WTC11 (cell line): ENCODE data around the gene KIF11. TPM values are rescaled to one million over a fixed set of nuclear protein-coding genes. Genes with fewer than 3 reads are reported as not detected.

Experiments used
- ATAC-seq: fragments of 200-7000 bp; cut with Tn5 transposase; 2 replicates; pipeline ENCODE4 v1.10.0; 2021; ENCODE audit warnings: mild to moderate bottlenecking, moderate library complexity
- CTCF ChIA-PET: fragments of 300-600 bp; sonication (Branson Sonifier 250); formaldehyde crosslinking; loops from one replicate; lab custom pipeline; 2021; ENCODE audit warnings: antibody characterized with exemption; lab: Charles Lee
- POLR2A ChIA-PET: fragments of 350-600 bp; sonication (Branson Sonifier 250); formaldehyde crosslinking; loops from one replicate; lab custom pipeline; 2021; ENCODE audit warnings: antibody characterized with exemption; lab: Charles Lee
- DNase-seq: peaks from one replicate; pipeline ENCODE4 v3.0.0; 2021; ENCODE audit warnings: low spot score
- H3K27ac Mint-ChIP-seq: 2 replicates; pipeline ENCODE4 v1.8.0; 2021; ENCODE audit warnings: mixed read lengths
- H3K27me3 Mint-ChIP-seq: 2 replicates; pipeline ENCODE4 v1.8.0; 2021; ENCODE audit warnings: low read depth, mild to moderate bottlenecking, moderate library complexity, mixed read lengths
- H3K36me3 Mint-ChIP-seq: 2 replicates; pipeline ENCODE4 v1.8.0; 2021; ENCODE audit warnings: mixed read lengths
- H3K4me1 Mint-ChIP-seq: 2 replicates; pipeline ENCODE4 v1.8.0; 2022; ENCODE audit warnings: mixed read lengths
- H3K4me3 Mint-ChIP-seq: 2 replicates; pipeline ENCODE4 v1.8.0; 2021; ENCODE audit warnings: mild to moderate bottlenecking, moderate library complexity, mixed read lengths
- H3K9me3 Mint-ChIP-seq: 2 replicates; pipeline ENCODE4 v1.8.0; 2021; ENCODE audit warnings: mixed read lengths
- ATF1 ChIP-seq: sonication (generic); formaldehyde crosslinking; IDR thresholded peaks from 2 replicates; pipeline ENCODE4 v1.8.1; 2023; ENCODE audit warnings: mild to moderate bottlenecking, moderate library complexity, missing genetic modification reagents
- ERG ChIP-seq: fragments of 250-450 bp; sonication (Bioruptor Pico); IDR thresholded peaks from 2 replicates; pipeline ENCODE4 v1.8.0; 2021; ENCODE audit warnings: mild to moderate bottlenecking
- GTF2I ChIP-seq: fragments of 250-450 bp; sonication (Bioruptor Pico); conservative IDR thresholded peaks from 2 replicates; pipeline ENCODE4 v1.4.0; 2021; ENCODE audit warnings: mild to moderate bottlenecking
- IRF2 ChIP-seq: sonication (generic); formaldehyde crosslinking; IDR thresholded peaks from 2 replicates; pipeline ENCODE4 v1.8.0; 2022; ENCODE audit warnings: low read depth, missing genetic modification reagents, borderline replicate concordance
- JAZF1 ChIP-seq: fragments of 250-450 bp; sonication (Bioruptor Pico); IDR thresholded peaks from 2 replicates; pipeline ENCODE4 v1.9.0; 2021; ENCODE audit warnings: moderate library complexity, mild to moderate bottlenecking, inconsistent platforms
- KAT7 ChIP-seq: sonication (generic); formaldehyde crosslinking; IDR thresholded peaks from 2 replicates; pipeline ENCODE4 v1.8.1; 2023; ENCODE audit warnings: missing genetic modification reagents, mild to moderate bottlenecking, borderline replicate concordance
- MYBL2 ChIP-seq: sonication (generic); formaldehyde crosslinking; IDR thresholded peaks from 2 replicates; pipeline ENCODE4 v1.8.1; 2023; ENCODE audit warnings: mild to moderate bottlenecking, moderate library complexity, missing genetic modification reagents
- NFATC4 ChIP-seq: fragments of 250-450 bp; sonication (Bioruptor Pico); IDR thresholded peaks from 2 replicates; pipeline ENCODE4 v1.9.0; 2021; ENCODE audit warnings: mild to moderate bottlenecking
- NR1H2 ChIP-seq: sonication (generic); formaldehyde crosslinking; IDR thresholded peaks from 2 replicates; pipeline ENCODE4 v1.9.0; 2021; ENCODE audit warnings: mild to moderate bottlenecking, moderate library complexity, missing genetic modification reagents
- PREB ChIP-seq: sonication (generic); formaldehyde crosslinking; IDR thresholded peaks from 2 replicates; pipeline ENCODE4 v1.8.1; 2022; ENCODE audit warnings: mild to moderate bottlenecking, missing genetic modification reagents, moderate library complexity, borderline replicate concordance
- PRRX2 ChIP-seq: fragments of 250-450 bp; sonication (Bioruptor Pico); IDR thresholded peaks from 2 replicates; pipeline ENCODE4 v1.8.0; 2021; ENCODE audit warnings: mild to moderate bottlenecking
- TP53 ChIP-seq: sonication (generic); formaldehyde crosslinking; IDR thresholded peaks from 2 replicates; pipeline ENCODE4 v1.8.1; 2023; ENCODE audit warnings: mild to moderate bottlenecking, missing genetic modification reagents
- ZNF671 ChIP-seq: fragments of 250-450 bp; sonication (Bioruptor Pico); IDR thresholded peaks from 2 replicates; pipeline ENCODE4 v1.8.0; 2021; ENCODE audit warnings: mild to moderate bottlenecking
- total RNA-seq: library from RNA; stranded (reverse); gene quantifications from 3 replicates; pipeline ENCODE4 v1.2.3, GENCODE V29; 2021
- TF ChIP-seq, protein P1 (sequence below): sonication (generic); formaldehyde crosslinking; IDR thresholded peaks from 2 replicates; pipeline ENCODE4 v1.8.1; 2023; ENCODE audit warnings: mild to moderate bottlenecking, missing genetic modification reagents
- TF ChIP-seq, protein P2 (sequence below): fragments of 250-450 bp; sonication (Bioruptor Pico); IDR thresholded peaks from 2 replicates; pipeline ENCODE4 v1.9.0; 2021; ENCODE audit warnings: moderate library complexity, mild to moderate bottlenecking, inconsistent platforms, borderline replicate concordance
- TF ChIP-seq, protein P3 (sequence below): sonication (generic); formaldehyde crosslinking; IDR thresholded peaks from 2 replicates; pipeline ENCODE4 v1.8.1; 2023; ENCODE audit warnings: mild to moderate bottlenecking, missing genetic modification reagents
- TF ChIP-seq, protein P4 (sequence below): sonication (generic); formaldehyde crosslinking; IDR thresholded peaks from 2 replicates; pipeline ENCODE4 v1.8.0; 2022; ENCODE audit warnings: mild to moderate bottlenecking, missing genetic modification reagents
- TF ChIP-seq, protein P5 (sequence below): sonication (generic); formaldehyde crosslinking; IDR thresholded peaks from 2 replicates; pipeline ENCODE4 v1.8.1; 2023; ENCODE audit warnings: mild to moderate bottlenecking, missing genetic modification reagents, borderline replicate concordance

KIF11 gene
- total RNA-seq, 1 experiment from 2014 or later: 55.7 TPM

DNA sequence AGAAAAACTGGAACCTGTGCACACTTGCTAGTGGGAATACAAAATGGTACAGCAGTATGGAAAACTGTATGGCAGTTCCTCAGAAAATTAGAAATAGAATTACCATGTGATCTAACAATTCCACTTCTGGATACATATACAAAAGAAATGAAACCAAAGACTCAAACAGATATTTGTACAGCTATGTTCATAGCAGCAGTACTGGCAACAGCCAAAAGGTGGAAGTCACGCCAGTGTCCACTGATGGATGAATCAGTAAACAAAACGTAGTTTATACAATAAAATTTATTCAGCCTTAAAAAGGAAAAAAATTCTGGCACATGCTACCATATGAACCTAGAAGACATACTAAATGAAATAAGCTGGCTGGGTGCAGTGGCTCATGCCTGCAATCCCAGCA, 42.0 kb upstream of the KIF11 start:
- ChIA-PET POLR2A (no interaction called here), CTCF (no interaction called here)
- DNase-seq (no peak), ATAC-seq (no peak)
- no peak overlapping the region for H3K27ac Mint-ChIP-seq
- H3K27me3 Mint-ChIP-seq: no peaks in the 10 kb centered on the region
- H3K9me3 Mint-ChIP-seq: peaks cover 14% of the 10 kb centered on the region
- peaks cover 4% of the 10 kb centered on the region for H3K4me1 Mint-ChIP-seq
- H3K36me3 Mint-ChIP-seq: peaks cover 23% of the 10 kb centered on the region
- no peak overlapping the region for H3K4me3 Mint-ChIP-seq
- TF ChIP-seq, protein P1, sequence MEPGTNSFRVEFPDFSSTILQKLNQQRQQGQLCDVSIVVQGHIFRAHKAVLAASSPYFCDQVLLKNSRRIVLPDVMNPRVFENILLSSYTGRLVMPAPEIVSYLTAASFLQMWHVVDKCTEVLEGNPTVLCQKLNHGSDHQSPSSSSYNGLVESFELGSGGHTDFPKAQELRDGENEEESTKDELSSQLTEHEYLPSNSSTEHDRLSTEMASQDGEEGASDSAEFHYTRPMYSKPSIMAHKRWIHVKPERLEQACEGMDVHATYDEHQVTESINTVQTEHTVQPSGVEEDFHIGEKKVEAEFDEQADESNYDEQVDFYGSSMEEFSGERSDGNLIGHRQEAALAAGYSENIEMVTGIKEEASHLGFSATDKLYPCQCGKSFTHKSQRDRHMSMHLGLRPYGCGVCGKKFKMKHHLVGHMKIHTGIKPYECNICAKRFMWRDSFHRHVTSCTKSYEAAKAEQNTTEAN: no peak
- TF ChIP-seq GTF2I (CRISPR knock-in tag): no peak
- TF ChIP-seq, protein P2, sequence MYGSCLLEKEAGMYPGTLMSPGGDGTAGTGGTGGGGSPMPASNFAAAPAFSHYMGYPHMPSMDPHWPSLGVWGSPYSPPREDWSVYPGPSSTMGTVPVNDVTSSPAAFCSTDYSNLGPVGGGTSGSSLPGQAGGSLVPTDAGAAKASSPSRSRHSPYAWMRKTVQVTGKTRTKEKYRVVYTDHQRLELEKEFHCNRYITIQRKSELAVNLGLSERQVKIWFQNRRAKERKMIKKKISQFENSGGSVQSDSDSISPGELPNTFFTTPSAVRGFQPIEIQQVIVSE (CRISPR knock-in tag): no peak
- TF ChIP-seq TP53 (CRISPR knock-in tag): no peak
- no peak for TF ChIP-seq MYBL2
- no peak for TF ChIP-seq PRRX2
- no peak for TF ChIP-seq ATF1 (CRISPR knock-in tag)
- TF ChIP-seq, protein P3, sequence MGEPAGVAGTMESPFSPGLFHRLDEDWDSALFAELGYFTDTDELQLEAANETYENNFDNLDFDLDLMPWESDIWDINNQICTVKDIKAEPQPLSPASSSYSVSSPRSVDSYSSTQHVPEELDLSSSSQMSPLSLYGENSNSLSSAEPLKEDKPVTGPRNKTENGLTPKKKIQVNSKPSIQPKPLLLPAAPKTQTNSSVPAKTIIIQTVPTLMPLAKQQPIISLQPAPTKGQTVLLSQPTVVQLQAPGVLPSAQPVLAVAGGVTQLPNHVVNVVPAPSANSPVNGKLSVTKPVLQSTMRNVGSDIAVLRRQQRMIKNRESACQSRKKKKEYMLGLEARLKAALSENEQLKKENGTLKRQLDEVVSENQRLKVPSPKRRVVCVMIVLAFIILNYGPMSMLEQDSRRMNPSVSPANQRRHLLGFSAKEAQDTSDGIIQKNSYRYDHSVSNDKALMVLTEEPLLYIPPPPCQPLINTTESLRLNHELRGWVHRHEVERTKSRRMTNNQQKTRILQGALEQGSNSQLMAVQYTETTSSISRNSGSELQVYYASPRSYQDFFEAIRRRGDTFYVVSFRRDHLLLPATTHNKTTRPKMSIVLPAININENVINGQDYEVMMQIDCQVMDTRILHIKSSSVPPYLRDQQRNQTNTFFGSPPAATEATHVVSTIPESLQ (CRISPR knock-in tag): no peak
- TF ChIP-seq NFATC4 (CRISPR knock-in tag): no peak
- no peak for TF ChIP-seq JAZF1 (CRISPR knock-in tag)
- TF ChIP-seq ZNF671 (CRISPR knock-in tag): no peak
- TF ChIP-seq PREB (CRISPR knock-in tag): no peak
- no peak for TF ChIP-seq KAT7

- Mint-ChIP-seq H3K4me1 (no peaks in the 10 kb centered on the region), H3K9me3 (peaks cover 14% of the 10 kb centered on the region), H3K36me3 (peaks cover 29% of the 10 kb centered on the region), H3K27ac (no peak overlapping the region), H3K27me3 (no peaks in the 10 kb centered on the region), H3K4me3 (no peak overlapping the region)
- DNase-seq (no peak), ATAC-seq (no peak)
- POLR2A ChIA-PET: no interaction called here
- no peak for TF ChIP-seq NR1H2 (CRISPR knock-in tag)
- TF ChIP-seq ERG (CRISPR knock-in tag): no peak
- TF ChIP-seq ATF1 (CRISPR knock-in tag): no peak
- CTCF ChIA-PET: no interaction called here
These were observed 40.6 kb upstream of the KIF11 start for GRCh38 chr10:92552310-92552709.

- no peak overlapping the region for H3K27ac Mint-ChIP-seq
- no peaks in the 10 kb centered on the region for H3K27me3 Mint-ChIP-seq
- POLR2A ChIA-PET: no interaction called here
- ATAC-seq (no peak), DNase-seq (no peak)
- H3K4me3 Mint-ChIP-seq: no peak overlapping the region
- peaks cover 44% of the 10 kb centered on the region for H3K36me3 Mint-ChIP-seq
- CTCF ChIA-PET: interaction anchor here (1.1 kb wide), 1 partner anchor 37 kb away, joined by 3 read pairs; no protein-coding TSS in a partner anchor
- H3K9me3 Mint-ChIP-seq: peaks cover 15% of the 10 kb centered on the region
- no peaks in the 10 kb centered on the region for H3K4me1 Mint-ChIP-seq
- TF ChIP-seq MYBL2: no peak
- TF ChIP-seq, protein P4, sequence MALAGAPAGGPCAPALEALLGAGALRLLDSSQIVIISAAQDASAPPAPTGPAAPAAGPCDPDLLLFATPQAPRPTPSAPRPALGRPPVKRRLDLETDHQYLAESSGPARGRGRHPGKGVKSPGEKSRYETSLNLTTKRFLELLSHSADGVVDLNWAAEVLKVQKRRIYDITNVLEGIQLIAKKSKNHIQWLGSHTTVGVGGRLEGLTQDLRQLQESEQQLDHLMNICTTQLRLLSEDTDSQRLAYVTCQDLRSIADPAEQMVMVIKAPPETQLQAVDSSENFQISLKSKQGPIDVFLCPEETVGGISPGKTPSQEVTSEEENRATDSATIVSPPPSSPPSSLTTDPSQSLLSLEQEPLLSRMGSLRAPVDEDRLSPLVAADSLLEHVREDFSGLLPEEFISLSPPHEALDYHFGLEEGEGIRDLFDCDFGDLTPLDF (CRISPR knock-in tag): no peak
- TF ChIP-seq, protein P5, sequence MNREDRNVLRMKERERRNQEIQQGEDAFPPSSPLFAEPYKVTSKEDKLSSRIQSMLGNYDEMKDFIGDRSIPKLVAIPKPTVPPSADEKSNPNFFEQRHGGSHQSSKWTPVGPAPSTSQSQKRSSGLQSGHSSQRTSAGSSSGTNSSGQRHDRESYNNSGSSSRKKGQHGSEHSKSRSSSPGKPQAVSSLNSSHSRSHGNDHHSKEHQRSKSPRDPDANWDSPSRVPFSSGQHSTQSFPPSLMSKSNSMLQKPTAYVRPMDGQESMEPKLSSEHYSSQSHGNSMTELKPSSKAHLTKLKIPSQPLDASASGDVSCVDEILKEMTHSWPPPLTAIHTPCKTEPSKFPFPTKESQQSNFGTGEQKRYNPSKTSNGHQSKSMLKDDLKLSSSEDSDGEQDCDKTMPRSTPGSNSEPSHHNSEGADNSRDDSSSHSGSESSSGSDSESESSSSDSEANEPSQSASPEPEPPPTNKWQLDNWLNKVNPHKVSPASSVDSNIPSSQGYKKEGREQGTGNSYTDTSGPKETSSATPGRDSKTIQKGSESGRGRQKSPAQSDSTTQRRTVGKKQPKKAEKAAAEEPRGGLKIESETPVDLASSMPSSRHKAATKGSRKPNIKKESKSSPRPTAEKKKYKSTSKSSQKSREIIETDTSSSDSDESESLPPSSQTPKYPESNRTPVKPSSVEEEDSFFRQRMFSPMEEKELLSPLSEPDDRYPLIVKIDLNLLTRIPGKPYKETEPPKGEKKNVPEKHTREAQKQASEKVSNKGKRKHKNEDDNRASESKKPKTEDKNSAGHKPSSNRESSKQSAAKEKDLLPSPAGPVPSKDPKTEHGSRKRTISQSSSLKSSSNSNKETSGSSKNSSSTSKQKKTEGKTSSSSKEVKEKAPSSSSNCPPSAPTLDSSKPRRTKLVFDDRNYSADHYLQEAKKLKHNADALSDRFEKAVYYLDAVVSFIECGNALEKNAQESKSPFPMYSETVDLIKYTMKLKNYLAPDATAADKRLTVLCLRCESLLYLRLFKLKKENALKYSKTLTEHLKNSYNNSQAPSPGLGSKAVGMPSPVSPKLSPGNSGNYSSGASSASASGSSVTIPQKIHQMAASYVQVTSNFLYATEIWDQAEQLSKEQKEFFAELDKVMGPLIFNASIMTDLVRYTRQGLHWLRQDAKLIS: no peak
- no peak for TF ChIP-seq IRF2
These were observed 39.0 kb upstream of the KIF11 start for GRCh38 chr10:92553959-92554358.
